Caco-2 (cell line): Measurements from ENCODE around the gene OR1L6. TPM values are rescaled to one million over a fixed set of nuclear protein-coding genes. Genes with fewer than 3 reads are reported as not detected.
A peak's percentile ranks its signal among the peaks of the same experiment; 100 is the strongest.

Experiments used
- BruUV-seq: library from RNA; stranded (reverse); fragments of 400-500 nt; replicated peaks from 2 replicates; lab custom pipeline; 2021; lab: Mats Ljungman, UMichigan
- CTCF ChIA-PET: fragments of 300-600 bp; sonication (Branson Sonifier 250); formaldehyde crosslinking; loops from one replicate; lab custom pipeline; 2022; ENCODE audit warnings: antibody characterized with exemption; lab: Charles Lee
- POLR2A ChIA-PET: fragments of 300-600 bp; sonication (Branson Sonifier 250); formaldehyde crosslinking; loops from one replicate; lab custom pipeline; 2022; ENCODE audit warnings: antibody characterized with exemption; lab: Charles Lee
- DNase-seq, 2 experiments: peaks; one replicate each; pipeline versions ENCODE4 v3.0.0 to v3.0.0-alpha.2; 2020 to 2022
- H3K27me3 ChIP-seq: replicated peaks from 2 replicates; pipeline ENCODE4 v1.6.0; 2011; ENCODE audit warnings: low read length; ENCODE audit not compliant: control insufficient read depth, insufficient read depth
- H3K36me3 ChIP-seq: 2 replicates; pipeline ENCODE4 v1.5.1; 2011; ENCODE audit warnings: low read length; ENCODE audit not compliant: control insufficient read depth, insufficient read depth
- H3K4me1 ChIP-seq: fragments of 250-450 bp; sonication (Bioruptor Pico); 2 replicates; pipeline ENCODE4 v1.5.1; 2020; ENCODE audit warnings: mild to moderate bottlenecking
- H3K4me3 ChIP-seq: 2 replicates; pipeline ENCODE4 v1.5.1; 2011; ENCODE audit warnings: low read depth, mild to moderate bottlenecking, control low read depth, low read length
- H3K9me3 ChIP-seq: fragments of 250-450 bp; sonication (Bioruptor Pico); 2 replicates; pipeline ENCODE4 v1.5.1; 2020; ENCODE audit warnings: mild to moderate bottlenecking, moderate library complexity
- H3K27ac Mint-ChIP-seq: one replicate; pipeline ENCODE4 v1.8.0; 2022; ENCODE audit warnings: mixed read lengths; ENCODE audit not compliant: unreplicated experiment
- H3K27me3 Mint-ChIP-seq: one replicate; pipeline ENCODE4 v1.8.0; 2022; ENCODE audit warnings: mixed read lengths; ENCODE audit not compliant: insufficient read depth, unreplicated experiment
- H3K36me3 Mint-ChIP-seq: one replicate; pipeline ENCODE4 v1.8.0; 2022; ENCODE audit warnings: mild to moderate bottlenecking, mixed read lengths; ENCODE audit not compliant: insufficient read depth, unreplicated experiment
- H3K4me1 Mint-ChIP-seq: one replicate; pipeline ENCODE4 v1.8.0; 2022; ENCODE audit warnings: low read depth, mixed read lengths; ENCODE audit not compliant: unreplicated experiment
- H3K4me3 Mint-ChIP-seq: one replicate; pipeline ENCODE4 v1.8.0; 2022; ENCODE audit warnings: mild to moderate bottlenecking, moderate library complexity, mixed read lengths; ENCODE audit not compliant: unreplicated experiment
- H3K9me3 Mint-ChIP-seq: one replicate; pipeline ENCODE4 v1.8.0; 2022; ENCODE audit warnings: mixed read lengths; ENCODE audit not compliant: unreplicated experiment
- intact Hi-C: fragments of 100-400 bp; cut with micrococcal nuclease; formaldehyde crosslinking; loops from one replicate; pipeline ENCODE4 v1.10.0; 2022; ENCODE audit not compliant: unreplicated experiment
- total RNA-seq: library from RNA; stranded (reverse); gene quantifications from 2 replicates; pipeline ENCODE4 v1.2.3, GENCODE V29; 2022
- TF ChIP-seq, protein P1 (sequence below), 2 experiments: fragments of 200-600 bp in 1 of 2; IDR thresholded peaks; 1 replicate in 1 of 2; 2 replicates in 1 of 2; pipeline versions ENCODE4 v1.5.1 to v1.8.0; 2011 to 2022; ENCODE audit warnings: antibody characterized with exemption in 1 of 2, control low read depth in 1 of 2, inconsistent platforms in 1 of 2, low read depth in 1 of 2, low read length in 1 of 2, mild to moderate bottlenecking in 1 of 2, moderate library complexity in 1 of 2; ENCODE audit not compliant: insufficient read depth in 1 of 2, severe bottlenecking in 1 of 2, unreplicated experiment in 1 of 2

OR1L6 gene
- total RNA-seq, 1 experiment from 2014 or later, result not detected

- ChIA-PET POLR2A (no interaction called here), CTCF (no interaction called here)
- Mint-ChIP-seq H3K4me1 (no peaks in the 10 kb centered on the region), H3K9me3 (peaks cover 24% of the 10 kb centered on the region), H3K27me3 (peaks cover under 1% of the 10 kb centered on the region), H3K36me3 (no peaks in the 10 kb centered on the region), H3K27ac (no peak overlapping the region), H3K4me3 (no peak overlapping the region)
- H3K27me3 ChIP-seq, result no peaks in the 10 kb centered on the region
- DNase-seq, result no peak
- no peak overlapping the region for H3K4me3 ChIP-seq
- TF ChIP-seq, protein P1, sequence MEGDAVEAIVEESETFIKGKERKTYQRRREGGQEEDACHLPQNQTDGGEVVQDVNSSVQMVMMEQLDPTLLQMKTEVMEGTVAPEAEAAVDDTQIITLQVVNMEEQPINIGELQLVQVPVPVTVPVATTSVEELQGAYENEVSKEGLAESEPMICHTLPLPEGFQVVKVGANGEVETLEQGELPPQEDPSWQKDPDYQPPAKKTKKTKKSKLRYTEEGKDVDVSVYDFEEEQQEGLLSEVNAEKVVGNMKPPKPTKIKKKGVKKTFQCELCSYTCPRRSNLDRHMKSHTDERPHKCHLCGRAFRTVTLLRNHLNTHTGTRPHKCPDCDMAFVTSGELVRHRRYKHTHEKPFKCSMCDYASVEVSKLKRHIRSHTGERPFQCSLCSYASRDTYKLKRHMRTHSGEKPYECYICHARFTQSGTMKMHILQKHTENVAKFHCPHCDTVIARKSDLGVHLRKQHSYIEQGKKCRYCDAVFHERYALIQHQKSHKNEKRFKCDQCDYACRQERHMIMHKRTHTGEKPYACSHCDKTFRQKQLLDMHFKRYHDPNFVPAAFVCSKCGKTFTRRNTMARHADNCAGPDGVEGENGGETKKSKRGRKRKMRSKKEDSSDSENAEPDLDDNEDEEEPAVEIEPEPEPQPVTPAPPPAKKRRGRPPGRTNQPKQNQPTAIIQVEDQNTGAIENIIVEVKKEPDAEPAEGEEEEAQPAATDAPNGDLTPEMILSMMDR (IDR thresholded peaks at IDR 0.05; ENCODE audit: insufficient read depth in 1 of 2, low read depth in 1 of 2, low read length in 1 of 2, severe bottlenecking in 1 of 2, unreplicated experiment in 1 of 2), result no peak
- no TSS peak for BruUV-seq
- no peaks in the 10 kb centered on the region for H3K36me3 ChIP-seq
- intact Hi-C loops, result loop anchor here (5.0 kb wide), 1 partner anchor 966 kb away; no protein-coding TSS in a partner anchor
- H3K9me3 ChIP-seq, result peaks cover 7% of the 10 kb centered on the region; the same call in 1 of the 2 replicates
- H3K4me1 ChIP-seq, result no peaks in the 10 kb centered on the region
These were observed 25.7 kb downstream of the OR1L6 start for GRCh38 chr9:122767817-122768216.

GRCh38 chr9:122777052-122777451, 34.9 kb downstream of the OR1L6 start:
- Histone ChIP-seq H3K36me3 (no peaks in the 10 kb centered on the region), H3K9me3 (peaks cover 6% of the 10 kb centered on the region; the same call in 1 of the 2 replicates), H3K27me3 (no peaks in the 10 kb centered on the region), H3K4me1 (peaks cover 20% of the 10 kb centered on the region), H3K4me3 (no peak overlapping the region)
- H3K27me3 Mint-ChIP-seq, result no peaks in the 10 kb centered on the region
- POLR2A ChIA-PET, result no interaction called here
- peaks cover 13% of the 10 kb centered on the region for H3K4me1 Mint-ChIP-seq
- peaks cover 10% of the 10 kb centered on the region for H3K9me3 Mint-ChIP-seq
- CTCF ChIA-PET, result no interaction called here
- DNase-seq, result no peak
- BruUV-seq, result no TSS peak
- no peak overlapping the region for H3K4me3 Mint-ChIP-seq
- TF ChIP-seq, protein P1 (IDR thresholded peaks at IDR 0.05; ENCODE audit: insufficient read depth in 1 of 2, low read depth in 1 of 2, low read length in 1 of 2, severe bottlenecking in 1 of 2, unreplicated experiment in 1 of 2), result no peak
- intact Hi-C loops, result no loop called here
- H3K27ac Mint-ChIP-seq, result no peak overlapping the region
- no peaks in the 10 kb centered on the region for H3K36me3 Mint-ChIP-seq

DNA sequence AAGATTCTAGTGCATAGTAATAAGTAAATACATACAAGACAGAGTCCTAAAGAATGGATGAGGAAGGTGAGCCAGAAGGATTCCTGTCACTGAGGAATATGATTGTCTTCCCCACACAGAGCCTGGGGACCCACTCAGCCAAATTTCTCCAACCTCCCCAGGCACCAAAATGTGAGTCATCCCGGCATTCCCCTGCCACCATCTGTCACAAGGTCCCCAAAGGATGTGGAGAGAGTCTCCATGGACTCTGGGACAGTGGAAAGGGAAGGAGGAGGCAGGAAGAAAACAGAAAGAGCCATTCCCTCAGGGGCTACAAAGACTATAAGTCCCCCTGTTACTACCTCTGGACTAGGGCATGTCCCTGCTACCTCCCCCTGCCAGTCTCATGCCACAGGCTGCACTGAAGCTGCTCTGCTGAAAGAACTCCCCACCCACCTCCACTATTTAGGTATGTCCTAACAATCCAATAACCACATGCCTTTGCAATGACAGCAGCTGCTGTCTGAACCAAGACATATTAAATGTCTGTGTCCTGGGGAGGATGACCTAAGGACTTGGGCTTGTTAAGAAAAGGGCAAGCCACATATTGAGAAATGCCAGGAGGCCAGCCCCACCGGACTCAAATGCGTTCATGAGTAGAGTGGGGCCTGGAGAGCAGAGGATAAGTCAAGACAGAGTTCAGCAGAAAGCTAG, 36.0 kb downstream of the OR1L6 start:
- no peak overlapping the region for H3K27ac Mint-ChIP-seq
- H3K9me3 Mint-ChIP-seq, result peaks cover 4% of the 10 kb centered on the region
- CTCF ChIA-PET, result no interaction called here

More for the DNA sequence above, 36.0 kb downstream of the OR1L6 start:
- intact Hi-C loops, result no loop called here
- no TSS peak for BruUV-seq
- Histone ChIP-seq H3K36me3 (no peaks in the 10 kb centered on the region), H3K4me1 (peaks cover 20% of the 10 kb centered on the region), H3K4me3 (no peak overlapping the region), H3K9me3 (peaks cover 4% of the 10 kb centered on the region; the same call in 1 of the 2 replicates), H3K27me3 (no peaks in the 10 kb centered on the region)
- Mint-ChIP-seq H3K27me3 (no peaks in the 10 kb centered on the region), H3K4me1 (peaks cover 13% of the 10 kb centered on the region), H3K4me3 (peak overlapping the region; percentile 22), H3K36me3 (no peaks in the 10 kb centered on the region)
- peak; percentile 47 to 51 for DNase-seq
- TF ChIP-seq, protein P1 (IDR thresholded peaks at IDR 0.05; ENCODE audit: insufficient read depth in 1 of 2, low read depth in 1 of 2, low read length in 1 of 2, severe bottlenecking in 1 of 2, unreplicated experiment in 1 of 2), result no peak
- POLR2A ChIA-PET, result no interaction called here
